B cell (primary cell): ENCODE data around the gene RNF220. TPM values are rescaled to one million over a fixed set of nuclear protein-coding genes. Genes with fewer than 3 reads are reported as not detected.

Experiments
- ATAC-seq: fragments of 200-7000 bp; cut with Tn5 transposase; one replicate; pipeline ENCODE4 v1.10.0; 2021; ENCODE audit warnings: low read depth, mild to moderate bottlenecking, moderate number of reproducible peaks, moderate library complexity
- CTCF ChIA-PET: fragments of 350-600 bp; sonication (Branson Sonifier 250); formaldehyde crosslinking; loops from one replicate; lab custom pipeline; 2021; ENCODE audit warnings: antibody characterized with exemption, inconsistent platforms; lab: Charles Lee
- POLR2A ChIA-PET: fragments of 350-600 bp; sonication (Branson Sonifier 250); formaldehyde crosslinking; loops from one replicate; lab custom pipeline; 2021; ENCODE audit warnings: antibody characterized with exemption; lab: Charles Lee
- DNase-seq: peaks from one replicate; pipeline ENCODE4 v3.0.0; 2013
- H2AFZ ChIP-seq: 2 replicates; pipeline ENCODE4 v1.6.1; 2012; ENCODE audit warnings: mild to moderate bottlenecking, low read depth, low read length; ENCODE audit not compliant: insufficient read depth, poor library complexity, severe bottlenecking
- H3K27ac ChIP-seq, 2 donors: 1 replicate in 1 of 2; 2 replicates in 1 of 2; pipeline ENCODE4 v1.5.1; 2012 to 2013; ENCODE audit warnings: low read length in 2 of 2, mild to moderate bottlenecking in 2 of 2, moderate library complexity in 1 of 2
- H3K27me3 ChIP-seq, 4 experiments: fragments of 200-600 bp in 1 of 4; sonication (generic) in 1 of 4; replicated peaks in 1 of 4; 1 replicate in 2 of 4; 2 replicates in 2 of 4; pipeline versions ENCODE4 v1.6.1 to v1.7.0; 2013 to 2016; ENCODE audit warnings: low read length in 3 of 4, mild to moderate bottlenecking in 2 of 4, mixed read lengths in 1 of 4, moderate library complexity in 1 of 4; ENCODE audit not compliant: insufficient read depth in 4 of 4, control insufficient read depth in 3 of 4; ENCODE audit errors: control extremely low read depth in 1 of 4
- H3K36me3 ChIP-seq, 2 experiments: replicated peaks in 1 of 2; 1 replicate in 1 of 2; 2 replicates in 1 of 2; pipeline versions ENCODE4 v1.6.1 to v1.7.1; 2013; ENCODE audit warnings: low read length in 1 of 2; ENCODE audit not compliant: insufficient read depth in 2 of 2, control insufficient read depth in 1 of 2; ENCODE audit errors: control extremely low read depth in 1 of 2, extremely low read depth in 1 of 2
- H3K4me1 ChIP-seq, 2 donors: fragments of 200-600 bp in 1 of 2; sonication (generic) in 1 of 2; 1 replicate in 1 of 2; 2 replicates in 1 of 2; pipeline versions ENCODE4 v1.5.1 to v1.6.1; 2013 to 2017; ENCODE audit warnings: low read length in 2 of 2; ENCODE audit not compliant: control insufficient read depth in 2 of 2, insufficient read depth in 2 of 2
- H3K4me2 ChIP-seq: replicated peaks from 2 replicates; pipeline ENCODE3; 2012; ENCODE audit warnings: mild to moderate bottlenecking, low read depth, low read length; ENCODE audit not compliant: poor library complexity, severe bottlenecking
- H3K4me3 ChIP-seq, 5 experiments: fragments of 200-600 bp in 1 of 5; sonication (generic) in 1 of 5; 1 replicate in 3 of 5; 2 replicates in 2 of 5; pipeline versions ENCODE4 v1.5.1 to v1.7.0; 2011 to 2016; ENCODE audit warnings: low read length in 4 of 5, mild to moderate bottlenecking in 4 of 5, low read depth in 2 of 5, control low read depth in 1 of 5, moderate library complexity in 1 of 5; ENCODE audit not compliant: insufficient read depth in 1 of 5; ENCODE audit errors: control extremely low read depth in 1 of 5, extremely low read depth in 1 of 5
- H3K79me2 ChIP-seq: fragments of 200-600 bp; sonication (generic); one replicate; pipeline ENCODE4 v1.6.0; 2016; ENCODE audit warnings: low read length; ENCODE audit not compliant: control insufficient read depth, insufficient read depth
- H3K9ac ChIP-seq: fragments of 200-600 bp; sonication (generic); 2 replicates; pipeline ENCODE4 v1.6.1; 2017; ENCODE audit warnings: mild to moderate bottlenecking, low read length, moderate library complexity
- H3K9me3 ChIP-seq, 3 donors: one replicate each; pipeline versions ENCODE4 v1.6.1 to v1.7.1; 2013; ENCODE audit warnings: low read length in 2 of 3; ENCODE audit not compliant: control insufficient read depth in 2 of 3, insufficient read depth in 1 of 3; ENCODE audit errors: control extremely low read depth in 1 of 3
- H4K20me1 ChIP-seq: 2 replicates; pipeline ENCODE4 v1.6.0; 2012; ENCODE audit warnings: mild to moderate bottlenecking, low read length; ENCODE audit not compliant: insufficient read depth, control insufficient read depth, poor library complexity, severe bottlenecking
- H3K27ac Mint-ChIP-seq: one replicate; pipeline ENCODE4 v1.8.0; 2021; ENCODE audit warnings: mixed read lengths
- H3K27me3 Mint-ChIP-seq: one replicate; pipeline ENCODE4 v1.8.0; 2021; ENCODE audit warnings: mixed read lengths
- H3K4me1 Mint-ChIP-seq: one replicate; pipeline ENCODE4 v1.8.0; 2021; ENCODE audit warnings: mixed read lengths
- H3K4me3 Mint-ChIP-seq: one replicate; pipeline ENCODE4 v1.8.0; 2021; ENCODE audit warnings: mixed read lengths
- H3K9me3 Mint-ChIP-seq: one replicate; pipeline ENCODE4 v1.8.0; 2022; ENCODE audit warnings: mixed read lengths; ENCODE audit not compliant: insufficient read depth
- CTCF ChIP-seq: fragments of 200-600 bp; IDR thresholded peaks from one replicate; pipeline ENCODE4 v1.8.0; 2022; ENCODE audit warnings: antibody characterized with exemption, mild to moderate bottlenecking
- EZH2 ChIP-seq: IDR thresholded peaks from 2 replicates; pipeline ENCODE4 v1.6.1; 2012; ENCODE audit warnings: borderline replicate concordance, low read depth, mild to moderate bottlenecking, moderate library complexity, low read length; ENCODE audit not compliant: insufficient read depth, poor library complexity, severe bottlenecking
- WGBS: methylation state at CpG from one replicate; pipeline ENCODE4 v1.1.5; 2013; ENCODE audit warnings: missing lambda C conversion rate; ENCODE audit not compliant: insufficient coverage; 5-methylcytosine and 5-hydroxymethylcytosine counted together
- intact Hi-C: fragments of 100-400 bp; cut with micrococcal nuclease; formaldehyde crosslinking; loops from one replicate; pipeline ENCODE4 v1.10.0; 2022
- polyA plus RNA-seq: library from polyadenylated mRNA; depleted of rRNA; stranded (reverse); fragments of >200 nt; gene quantifications from 2 replicates; pipeline ENCODE4 v1.2.3, GENCODE V29; 2012
- total RNA-seq, 2 donors: library from RNA; stranded (reverse); fragments of 120-200 nt in 1 of 2; gene quantifications; 1 replicate in 1 of 2; 2 replicates in 1 of 2; pipeline versions ENCODE4 v1.2.3 to v1.2.4, GENCODE V29; 2013 to 2022

RNF220 gene
- total and polyA plus RNA-seq, 2 donors (not counting 1 experiment from before 2014, with no cell fraction given), result 115 to 141 TPM

- Histone ChIP-seq H3K4me1 (no peaks in the 10 kb centered on the region), H3K4me2 (no peak overlapping the region), H4K20me1 (no peaks in the 10 kb centered on the region), H3K9me3 (no peaks in the 10 kb centered on the region), H3K79me2 (no peaks in the 10 kb centered on the region), H3K9ac (no peak overlapping the region), H2AFZ (no peak overlapping the region), H3K27ac (no peak overlapping the region), H3K27me3 (no peaks in the 10 kb centered on the region), H3K36me3 (no peaks in the 10 kb centered on the region), H3K4me3 (no peak overlapping the region)
- Mint-ChIP-seq H3K27me3 (peaks cover 19% of the 10 kb centered on the region), H3K27ac (no peak overlapping the region), H3K4me1 (no peaks in the 10 kb centered on the region), H3K4me3 (no peak overlapping the region), H3K9me3 (no peaks in the 10 kb centered on the region)
- CTCF ChIA-PET, result no interaction called here
- no peak for ATAC-seq
- intact Hi-C loops, result no loop called here
- DNase-seq, result no peak
- 21% methylated on average over 2 of the region's 4 CpGs for WGBS
- no peak for TF ChIP-seq EZH2
- no peak for TF ChIP-seq CTCF
- POLR2A ChIA-PET, result no interaction called here
Observed at GRCh38 chr1:44531785-44532566, 126.9 kb downstream of the RNF220 start.

GRCh38 chr1:44532567-44532944 lies 127.5 kb downstream of the RNF220 start:
- Mint-ChIP-seq H3K4me3 (no peak overlapping the region), H3K27ac (no peak overlapping the region), H3K27me3 (peaks cover 20% of the 10 kb centered on the region), H3K4me1 (no peaks in the 10 kb centered on the region), H3K9me3 (no peaks in the 10 kb centered on the region)
- H2AFZ ChIP-seq, result no peak overlapping the region
- no peak for ATAC-seq
- ChIA-PET CTCF (no interaction called here), POLR2A (no interaction called here)
- no peaks in the 10 kb centered on the region for H3K4me1 ChIP-seq
- no peaks in the 10 kb centered on the region for H3K36me3 ChIP-seq
- H3K79me2 ChIP-seq, result no peaks in the 10 kb centered on the region
- H3K9ac ChIP-seq, result no peak overlapping the region
- no peak for DNase-seq
- no peaks in the 10 kb centered on the region for H3K27me3 ChIP-seq
- intact Hi-C loops, result no loop called here
- H3K4me2 ChIP-seq, result no peak overlapping the region
- no peaks in the 10 kb centered on the region for H4K20me1 ChIP-seq
- TF ChIP-seq CTCF (no peak), EZH2 (no peak)
- H3K9me3 ChIP-seq, result no peaks in the 10 kb centered on the region
- 80% methylated on average over 2 of the region's 3 CpGs for WGBS
- no peak overlapping the region for H3K4me3 ChIP-seq
- H3K27ac ChIP-seq, result no peak overlapping the region
